Adipose tissue (tissue), 3 donors: ENCODE results near the gene TMEM170B. TPM values are rescaled to one million over a fixed set of nuclear protein-coding genes. Genes with fewer than 3 reads are reported as not detected.

ENCODE experiments used
- H3K27ac ChIP-seq: one replicate; pipeline ENCODE4 v1.5.1; 2013; ENCODE audit warnings: low read depth, low read length
- WGBS, 3 donors: extraction: QIAGEN DNeasy Blood & Tissue Kit; methylation state at CpG; one replicate each; pipeline ENCODE4 v1.1.7; 2013; 5-methylcytosine and 5-hydroxymethylcytosine counted together
- polyA plus RNA-seq, 3 donors: library from polyadenylated mRNA; stranded (reverse); fragments of 200-250 nt; gene quantifications; one replicate each; pipeline ENCODE4 v1.2.3, GENCODE V29; 2013
- donor health status: healthy with polysubstance abuse.
- donor health status: Bipolar disorder and iron deficiency.
- donor health status: healthy.

The TMEM170B gene
- polyA plus RNA-seq, 3 donors, result 0.74 to 3.3 (median 2.3) TPM

GRCh38 chr6:11604836-11605506 is 67.4 kb downstream of the TMEM170B start:
- no peak overlapping the region for H3K27ac ChIP-seq
- 45 to 83% (median 50%) methylated on average over 5 of the region's 5 CpGs for WGBS, 3 donors

DNA sequence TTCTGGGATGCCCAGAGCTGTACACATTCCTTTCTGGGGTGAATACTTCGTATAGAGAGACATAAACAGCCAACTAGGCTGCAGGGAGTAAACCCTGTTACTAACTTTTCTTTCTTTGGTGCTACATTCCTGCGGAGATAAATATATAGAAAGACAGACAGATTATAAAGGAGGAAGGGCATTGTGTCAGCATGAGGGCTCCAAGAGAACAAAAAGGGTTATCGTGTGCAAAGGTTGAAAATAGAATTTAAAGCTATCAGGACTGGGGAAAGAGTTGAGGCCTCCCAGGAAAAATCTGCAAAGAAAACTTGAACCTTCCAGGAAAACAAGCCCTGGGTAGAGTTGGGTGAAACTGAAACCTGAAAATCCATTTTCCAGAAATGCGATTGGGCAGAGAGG is 68.0 kb downstream of the TMEM170B start:
- 69 to 89% (median 74%) methylated on average over 4 of the region's 4 CpGs for WGBS, 3 donors
- H3K27ac ChIP-seq, result no peak overlapping the region

GRCh38 chr6:11606332-11606731 is 68.8 kb downstream of the TMEM170B start:
- no peak overlapping the region for H3K27ac ChIP-seq
- 41 to 55% (median 50%) methylated on average over 6 of the region's 6 CpGs for WGBS, 3 donors

DNA sequence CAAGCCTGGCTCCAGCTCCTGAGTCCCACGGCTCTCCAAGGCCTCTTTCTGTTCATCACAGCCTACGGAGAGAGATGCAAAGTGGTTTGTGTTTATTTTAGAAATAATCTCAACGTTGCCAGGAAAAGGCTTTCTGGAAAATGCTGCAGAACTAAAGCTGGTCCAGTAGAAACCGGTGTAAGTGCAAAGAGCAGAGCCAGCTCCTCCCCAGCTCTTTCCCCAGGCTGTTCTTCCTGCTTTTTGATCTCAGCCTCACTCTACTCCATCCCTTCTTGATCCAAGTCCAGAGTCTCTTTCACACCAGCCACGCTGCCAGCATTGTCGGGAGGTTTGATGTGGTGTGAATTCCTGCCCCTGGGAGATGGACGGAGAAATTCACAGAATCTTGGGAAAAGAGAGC is 69.8 kb downstream of the TMEM170B start:
- 37 to 60% (median 50%) methylated on average over 7 of the region's 7 CpGs for WGBS, 3 donors
- H3K27ac ChIP-seq, result no peak overlapping the region

DNA sequence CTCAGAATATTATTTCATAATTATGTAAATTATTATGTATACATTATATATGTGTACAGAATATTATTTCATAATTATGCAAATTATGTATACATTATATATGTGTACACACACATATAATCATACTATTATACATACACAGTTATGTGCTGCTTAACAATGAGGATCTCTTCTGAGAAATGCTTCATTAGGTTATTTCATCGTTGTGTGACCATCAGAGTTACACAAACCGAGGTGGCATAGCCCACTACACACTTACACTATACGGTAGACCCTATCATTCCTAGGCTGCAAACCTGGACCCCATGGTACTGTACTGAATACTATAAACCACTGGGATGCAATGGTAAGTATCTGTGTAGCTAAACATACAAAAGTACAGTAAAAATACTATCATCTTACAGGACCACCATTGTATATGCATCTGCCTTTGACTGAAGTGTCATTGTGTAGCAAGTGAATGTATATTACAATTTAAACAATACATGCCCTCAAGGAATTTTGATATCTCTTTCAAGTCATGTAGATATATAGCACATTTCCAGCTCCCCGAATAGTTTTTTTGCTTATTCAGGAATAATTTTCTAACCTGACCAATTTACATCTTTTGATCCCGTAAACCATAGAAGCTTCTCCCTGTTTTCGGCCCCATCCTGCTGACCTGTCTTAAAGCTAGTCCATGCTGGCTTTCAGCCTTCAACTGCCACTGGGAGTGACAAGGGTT is 71.2 kb downstream of the TMEM170B start:
- WGBS, 3 donors, result 90 to 92% (median 90%) methylated on average over 6 of the region's 6 CpGs
- no peak overlapping the region for H3K27ac ChIP-seq

DNA sequence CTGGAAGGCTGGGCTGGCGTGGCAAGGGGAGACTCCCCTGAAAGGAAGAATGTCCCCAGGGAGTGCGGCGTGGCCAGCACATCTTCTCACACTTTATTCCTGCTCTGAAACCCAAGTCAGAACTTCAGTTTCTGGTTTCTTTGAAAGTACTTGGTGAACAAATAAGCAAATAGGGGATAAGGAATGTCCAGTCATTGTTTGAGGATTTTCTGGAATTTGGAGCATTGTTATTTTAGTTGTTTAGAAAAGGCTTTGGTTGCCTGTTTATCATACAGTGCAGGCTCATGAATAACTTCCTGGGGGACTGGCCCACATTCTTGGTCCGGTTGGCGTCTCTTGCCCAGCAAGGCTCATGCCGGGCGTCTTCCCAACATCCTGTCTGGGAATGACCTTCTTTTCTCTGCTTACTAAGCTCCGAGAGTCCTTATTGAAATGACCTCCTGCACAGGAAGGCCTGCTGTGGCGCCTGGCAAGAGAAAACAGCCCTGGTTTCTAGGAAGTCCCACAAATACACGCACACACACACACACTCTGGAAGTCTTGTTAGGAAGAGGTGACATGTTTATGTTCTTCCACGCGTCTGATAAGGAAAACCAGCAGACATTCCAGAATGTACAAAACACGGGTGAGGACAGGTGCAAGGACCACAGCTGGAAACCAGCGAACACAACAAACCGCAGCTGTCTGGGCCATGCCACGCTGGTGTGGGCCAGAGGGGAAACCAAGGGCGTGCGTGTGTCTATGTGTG is 71.9 kb downstream of the TMEM170B start:
- 67 to 83% (median 78%) methylated on average over 18 of the region's 18 CpGs for WGBS, 3 donors
- no peak overlapping the region for H3K27ac ChIP-seq

GRCh38 chr6:11613336-11613735 is 75.8 kb downstream of the TMEM170B start:
- 90 to 97% (median 94%) methylated on average over 1 of the region's 1 CpG for WGBS, 3 donors
- H3K27ac ChIP-seq, result no peak overlapping the region

GRCh38 chr6:11613858-11614257 is 76.3 kb downstream of the TMEM170B start:
- H3K27ac ChIP-seq, result no peak overlapping the region
- 58 to 84% (median 64%) methylated on average over 4 of the region's 4 CpGs for WGBS, 3 donors

- no peak overlapping the region for H3K27ac ChIP-seq
- WGBS, 3 donors, result 76 to 92% (median 89%) methylated on average over 10 of the region's 10 CpGs
Observed at GRCh38 chr6:11614534-11615213, 77.1 kb downstream of the TMEM170B start.

DNA sequence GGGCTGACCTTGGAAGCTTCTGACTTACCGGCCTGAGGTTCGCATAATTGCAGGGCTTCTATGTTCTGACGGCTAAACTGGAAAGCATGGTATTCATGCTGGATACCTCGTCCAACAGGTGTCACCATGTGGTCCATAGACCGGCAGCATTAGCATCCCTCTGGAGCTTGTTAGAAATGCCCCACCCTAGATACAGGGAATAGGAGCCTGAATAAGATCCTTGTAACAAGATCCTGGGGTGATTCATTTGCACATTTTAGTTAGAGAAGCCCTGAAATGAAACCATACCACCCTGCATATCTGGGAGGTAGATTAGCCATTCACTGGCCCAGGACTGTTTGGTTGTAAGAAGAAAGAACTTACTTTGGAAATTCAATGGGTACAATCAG is 77.7 kb downstream of the TMEM170B start:
- no peak overlapping the region for H3K27ac ChIP-seq
- 79 to 95% (median 90%) methylated on average over 5 of the region's 5 CpGs for WGBS, 3 donors

- H3K27ac ChIP-seq, result no peak overlapping the region
- 65 to 79% (median 72%) methylated on average over 5 of the region's 5 CpGs for WGBS, 3 donors
Observed at GRCh38 chr6:11616200-11616611, 78.7 kb downstream of the TMEM170B start.

DNA sequence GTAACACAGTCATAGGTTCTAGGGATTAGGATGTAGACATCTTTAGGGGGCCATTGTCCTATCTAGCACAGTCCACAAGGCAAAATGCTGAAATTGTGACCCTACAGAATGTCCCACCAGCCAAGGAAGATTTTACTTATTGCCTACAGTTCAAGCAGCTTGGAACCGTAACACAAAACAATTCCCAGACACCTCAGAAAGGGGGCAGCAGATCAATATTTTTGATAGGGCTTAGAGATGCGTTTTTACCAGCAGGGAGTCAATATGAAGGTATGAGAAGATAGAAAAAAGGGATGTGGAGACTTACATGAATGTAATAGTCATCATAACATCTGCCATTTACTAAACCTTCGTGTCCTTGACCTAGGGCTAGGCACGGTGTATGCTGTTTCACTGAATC is 81.0 kb downstream of the TMEM170B start:
- WGBS, 3 donors, result 50 to 59% (median 50%) methylated on average over 4 of the region's 4 CpGs
- no peak overlapping the region for H3K27ac ChIP-seq

DNA sequence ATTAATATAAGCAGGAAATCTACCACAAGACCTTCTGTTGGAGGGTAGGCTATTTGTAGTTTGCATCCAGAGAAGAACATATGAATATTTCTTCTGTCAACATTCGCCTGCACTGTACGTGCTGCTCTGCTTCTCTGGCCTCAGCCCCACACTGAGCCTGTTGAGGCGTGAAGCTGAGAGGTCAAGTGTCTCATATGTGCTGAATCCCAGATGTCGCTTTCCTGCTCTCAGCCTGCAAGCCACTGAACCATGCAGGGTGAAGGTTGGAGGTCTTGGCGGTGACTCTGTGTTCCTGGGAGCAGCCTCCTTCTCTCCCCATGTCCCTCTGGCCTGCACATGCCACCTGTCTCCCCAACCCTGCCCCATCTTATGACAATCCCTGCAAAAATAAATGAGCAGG is 83.6 kb downstream of the TMEM170B start:
- no peak overlapping the region for H3K27ac ChIP-seq
- WGBS, 3 donors, result 81 to 86% (median 85%) methylated on average over 5 of the region's 5 CpGs

DNA sequence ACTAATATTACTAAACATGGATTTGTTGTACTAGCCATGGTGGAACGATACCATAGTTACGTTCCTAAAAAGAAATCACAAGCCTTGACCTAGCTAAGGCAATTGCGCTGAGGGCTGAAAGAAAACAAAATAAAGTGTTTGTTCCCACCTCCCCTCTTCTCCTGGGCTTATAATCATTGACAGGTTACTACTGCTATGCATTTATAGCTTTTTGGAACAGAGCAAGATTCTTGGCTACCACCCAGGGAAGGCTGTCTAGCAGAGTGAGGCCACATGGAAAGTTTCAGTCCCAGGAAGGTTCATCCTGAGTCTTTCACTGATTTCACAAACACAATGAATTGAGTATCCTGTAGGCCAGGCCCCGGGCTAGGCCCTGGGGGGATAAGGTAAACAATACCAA is 84.6 kb downstream of the TMEM170B start:
- H3K27ac ChIP-seq, result no peak overlapping the region
- WGBS, 3 donors, result 71 to 86% (median 79%) methylated on average over 4 of the region's 4 CpGs

- 84 to 100% (median 88%) methylated on average over 2 of the region's 2 CpGs for WGBS, 3 donors
- H3K27ac ChIP-seq, result no peak overlapping the region
Observed at GRCh38 chr6:11623272-11623671, 85.7 kb downstream of the TMEM170B start.

DNA sequence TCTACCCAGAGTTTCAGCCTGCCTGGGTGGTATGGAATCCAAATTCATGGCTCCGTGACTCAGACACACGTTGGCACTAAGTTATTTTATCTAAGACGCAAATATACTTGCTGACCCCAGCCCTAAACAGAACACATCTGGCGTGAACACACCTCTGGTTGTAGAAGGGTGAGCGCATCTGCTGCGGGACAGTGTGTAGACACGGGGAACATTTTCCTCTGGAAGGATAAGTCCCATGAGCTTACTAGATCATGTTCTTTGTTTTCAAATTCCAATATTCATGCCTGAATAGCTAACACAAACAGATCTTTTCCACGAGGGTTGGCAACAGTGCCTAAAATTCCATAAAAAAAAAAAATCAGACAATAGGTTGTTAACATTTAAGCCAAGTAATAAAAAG is 87.8 kb downstream of the TMEM170B start:
- WGBS, 3 donors, result 67 to 79% (median 77%) methylated on average over 8 of the region's 8 CpGs
- H3K27ac ChIP-seq, result no peak overlapping the region

GRCh38 chr6:11626356-11626755 is 88.8 kb downstream of the TMEM170B start:
- H3K27ac ChIP-seq, result no peak overlapping the region
- 84 to 95% (median 88%) methylated on average over 8 of the region's 8 CpGs for WGBS, 3 donors

DNA sequence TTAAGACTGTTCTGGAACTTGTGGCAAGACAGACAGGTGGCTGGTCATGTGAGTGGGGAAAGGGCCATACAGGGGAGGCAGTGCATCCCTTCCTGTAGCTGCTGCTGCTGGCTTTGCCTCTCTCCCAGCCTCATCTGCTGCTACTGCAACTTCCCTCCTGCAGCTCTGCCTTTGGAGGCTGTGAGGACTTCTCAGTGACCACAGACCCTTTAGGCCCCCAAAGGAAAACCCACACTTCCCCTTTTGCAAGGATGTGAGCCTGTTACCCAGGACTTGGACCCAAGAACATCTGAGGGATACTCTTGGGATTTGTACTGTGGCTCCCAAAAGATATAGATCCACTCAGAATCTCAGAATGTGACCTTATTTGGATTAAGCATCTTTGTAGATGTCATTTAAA is 91.0 kb downstream of the TMEM170B start:
- no peak overlapping the region for H3K27ac ChIP-seq

- H3K27ac ChIP-seq, result no peak overlapping the region
- 65 to 89% (median 88%) methylated on average over 7 of the region's 7 CpGs for WGBS, 3 donors
Observed at GRCh38 chr6:11631008-11631407, 93.5 kb downstream of the TMEM170B start.
